ENCODE data around the gene MAN2A2. TPM values are rescaled to one million over a fixed set of nuclear protein-coding genes. Genes with fewer than 3 reads are reported as not detected.

Gene MAN2A2
- total RNA-seq, 1 experiment from 2014 or later = 27.4 TPM

DNA sequence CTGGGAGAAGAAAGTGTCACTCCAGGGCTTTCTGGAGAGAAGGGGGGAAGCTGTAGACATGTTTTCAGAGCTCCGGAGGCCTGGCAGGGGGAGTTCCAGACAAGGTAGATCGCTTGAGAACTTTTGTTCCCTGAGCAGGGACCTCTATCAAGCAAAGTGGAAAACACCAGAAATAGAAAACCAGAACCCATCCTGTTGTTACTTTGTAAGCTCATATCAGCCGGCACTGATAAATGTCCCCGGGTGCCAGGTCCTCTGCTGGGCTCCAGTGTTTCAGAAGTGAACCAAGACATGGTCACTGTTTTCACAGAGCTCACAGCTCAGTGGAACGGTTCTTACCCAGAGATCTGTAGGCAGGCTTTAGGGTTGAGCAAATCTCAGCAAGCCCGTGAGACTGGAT, 15.7 kb downstream of the MAN2A2 start:
- Histone ChIP-seq H3K4me2 (ENCODE audit: insufficient read depth, insufficient read length, low read length) (no peak overlapping the region), H2BK120ac (ENCODE audit: low read depth, low read length, poor library complexity, severe bottlenecking) (no peak overlapping the region), H3K27me3 (ENCODE audit: insufficient read depth, low read length) (no peaks in the 10 kb centered on the region), H4K5ac (ENCODE audit: insufficient read length, low read depth, low read length) (no peak overlapping the region), H3K14ac (ENCODE audit: insufficient read depth, low read length) (no peak overlapping the region), H3K4me1 (ENCODE audit: insufficient read depth, low read length) (no peaks in the 10 kb centered on the region), H2BK20ac (ENCODE audit: low read depth, low read length, poor library complexity, severe bottlenecking) (no peak overlapping the region), H3K9me3 (ENCODE audit: control insufficient read depth, low read depth, low read length) (no peaks in the 10 kb centered on the region), H3K4ac (ENCODE audit: low read depth, low read length) (no peak overlapping the region), H3K23me2 (ENCODE audit: insufficient read length, low read depth, low read length, poor library complexity, severe bottlenecking) (no peaks in the 10 kb centered on the region), H3K79me1 (ENCODE audit: insufficient read depth, low read depth, low read length, poor library complexity, severe bottlenecking) (no peaks in the 10 kb centered on the region), H4K8ac (replicated peaks; ENCODE audit: insufficient read length, low read depth, low read length) (no peak overlapping the region), H2AFZ (ENCODE audit: low read length) (no peak overlapping the region), H2AK5ac (ENCODE audit: insufficient read length, low read length) (no peak overlapping the region), H2BK5ac (ENCODE audit: insufficient read length, low read length) (no peak overlapping the region), H2BK12ac (ENCODE audit: insufficient read length, low read depth, low read length) (no peak overlapping the region), H3K23ac (ENCODE audit: insufficient read length, low read depth, low read length) (no peak overlapping the region), H4K91ac (ENCODE audit: insufficient read length, low read depth, low read length) (no peak overlapping the region), H3K79me2 (ENCODE audit: insufficient read depth, low read length) (no peaks in the 10 kb centered on the region), H3K18ac (ENCODE audit: insufficient read length, low read depth, low read length) (no peak overlapping the region), H3T11ph (ENCODE audit: low read length) (no peak overlapping the region), H3K9ac (ENCODE audit: extremely low read depth, insufficient read length, low read length) (no peak overlapping the region), H3K56ac (ENCODE audit: insufficient read length, low read depth, low read length) (no peak overlapping the region), H2BK15ac (ENCODE audit: low read depth, low read length) (no peak overlapping the region), H4K20me1 (ENCODE audit: control insufficient read depth, insufficient read depth, insufficient read length) (no peaks in the 10 kb centered on the region), H3K27ac (ENCODE audit: insufficient read length, low read depth, low read length) (no peak overlapping the region)
- H3K9me3 Mint-ChIP-seq = no peaks in the 10 kb centered on the region
- no peak for TF ChIP-seq CTCF (conservative IDR thresholded peaks at IDR 0.05)
- no peak for DNase-seq
- WGBS (ENCODE audit: extremely low coverage, insufficient read length, low lambda C conversion rate) = no CpG with 5 or more reads among the region's 6 CpGs
- no peaks in the 10 kb centered on the region for H3K27me3 Mint-ChIP-seq (ENCODE audit: low read depth)
- peaks cover 11 to 12% of the 10 kb centered on the region in 2 experiments for H3K4me1 Mint-ChIP-seq
- no peak overlapping the region; a peak in 1 of 5 replicates for H3K4me3 Mint-ChIP-seq
- H3K27ac Mint-ChIP-seq = 0 out of 7 replicates have a peak overlapping the region, but pooled peaks of 1 of the 3 experiments have one; percentile 6
- H3K36me3 Mint-ChIP-seq (ENCODE audit: insufficient read depth in 1 of 3, low read depth in 3 of 3) = peaks cover 3 to 52% (median 11%) of the 10 kb centered on the region in 3 experiments; a peak in 6 of 7 replicates

Data from H9 (cell line).